ENCODE measurements around the gene ADSL. TPM values are rescaled to one million over a fixed set of nuclear protein-coding genes. Genes with fewer than 3 reads are reported as not detected.
A peak's percentile ranks its signal among the peaks of the same experiment; 100 is the strongest.

ADSL gene
- total RNA-seq, 1 donor from 2014 or later: 41.0 TPM

DNA sequence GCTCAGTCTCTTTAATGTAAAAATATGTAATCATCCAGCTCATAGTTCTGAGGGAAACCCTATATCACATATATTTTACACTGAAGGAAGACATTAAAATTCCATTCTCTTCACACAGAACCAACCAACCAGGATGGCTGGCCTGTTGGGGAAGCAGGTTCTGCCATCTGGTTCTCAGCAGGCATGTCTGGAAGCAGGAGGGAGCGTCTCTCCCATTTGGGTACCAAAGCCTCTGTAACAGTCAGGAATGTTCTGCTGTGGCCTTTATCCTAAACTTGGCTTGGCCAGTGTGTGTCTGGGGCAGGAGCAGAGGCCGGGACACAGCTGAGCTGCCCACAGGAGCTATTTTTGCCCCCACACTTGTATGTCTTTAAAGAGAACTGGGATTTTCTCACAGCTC lies 53.3 kb downstream of the ADSL start:
- intact Hi-C loops (cut with DNase I): no loop called here
- Histone ChIP-seq H3K36me3 (peaks cover 0 to 21% of the 10 kb centered on the region in 2 donors), H3K27me3 (no peaks in the 10 kb centered on the region), H3K4me1 (peaks cover 13% of the 10 kb centered on the region), H3K4me3 (no peak overlapping the region), H3K27ac (no peak overlapping the region), H3K9me3 (no peaks in the 10 kb centered on the region)
- TF ChIP-seq, protein P1, sequence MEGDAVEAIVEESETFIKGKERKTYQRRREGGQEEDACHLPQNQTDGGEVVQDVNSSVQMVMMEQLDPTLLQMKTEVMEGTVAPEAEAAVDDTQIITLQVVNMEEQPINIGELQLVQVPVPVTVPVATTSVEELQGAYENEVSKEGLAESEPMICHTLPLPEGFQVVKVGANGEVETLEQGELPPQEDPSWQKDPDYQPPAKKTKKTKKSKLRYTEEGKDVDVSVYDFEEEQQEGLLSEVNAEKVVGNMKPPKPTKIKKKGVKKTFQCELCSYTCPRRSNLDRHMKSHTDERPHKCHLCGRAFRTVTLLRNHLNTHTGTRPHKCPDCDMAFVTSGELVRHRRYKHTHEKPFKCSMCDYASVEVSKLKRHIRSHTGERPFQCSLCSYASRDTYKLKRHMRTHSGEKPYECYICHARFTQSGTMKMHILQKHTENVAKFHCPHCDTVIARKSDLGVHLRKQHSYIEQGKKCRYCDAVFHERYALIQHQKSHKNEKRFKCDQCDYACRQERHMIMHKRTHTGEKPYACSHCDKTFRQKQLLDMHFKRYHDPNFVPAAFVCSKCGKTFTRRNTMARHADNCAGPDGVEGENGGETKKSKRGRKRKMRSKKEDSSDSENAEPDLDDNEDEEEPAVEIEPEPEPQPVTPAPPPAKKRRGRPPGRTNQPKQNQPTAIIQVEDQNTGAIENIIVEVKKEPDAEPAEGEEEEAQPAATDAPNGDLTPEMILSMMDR (IDR thresholded peaks at IDR 0.05): no peak
- no peak for TF ChIP-seq POLR2AphosphoS5 (IDR thresholded peaks at IDR 0.05; ENCODE audit: insufficient read depth in 1 of 2, low read depth in 1 of 2)
- no peak for TF ChIP-seq POLR2A (IDR thresholded peaks at IDR 0.05)
- no peak for DNase-seq (ENCODE audit: extremely low spot score in 2 of 2)

DNA sequence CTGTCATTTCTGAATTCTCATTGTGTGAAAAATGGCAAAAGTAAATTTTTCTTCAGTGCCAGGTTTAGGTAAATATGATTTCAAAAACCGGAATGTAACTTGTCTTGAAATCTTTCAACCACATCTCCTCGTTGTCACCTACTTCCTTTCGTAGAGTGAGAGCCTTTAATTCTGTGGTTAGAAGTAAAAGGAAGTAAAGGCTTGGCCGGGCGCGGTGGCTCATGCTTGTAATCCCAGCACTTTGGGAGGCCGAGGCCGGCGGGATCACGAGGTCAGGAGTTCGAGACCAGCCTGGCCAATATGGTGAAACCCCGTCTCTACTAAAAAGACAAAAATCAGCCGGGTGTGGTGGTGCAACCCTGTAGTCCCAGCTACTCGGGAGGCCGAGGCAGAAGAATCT lies 53.9 kb downstream of the ADSL start:
- intact Hi-C loops (cut with DNase I): no loop called here
- H3K36me3 ChIP-seq: peaks cover 0 to 26% of the 10 kb centered on the region in 2 donors
- no peak overlapping the region for H3K4me3 ChIP-seq
- peaks cover 13% of the 10 kb centered on the region for H3K4me1 ChIP-seq
- DNase-seq (ENCODE audit: extremely low spot score in 2 of 2): no peak
- H3K27me3 ChIP-seq: no peaks in the 10 kb centered on the region
- no peaks in the 10 kb centered on the region for H3K9me3 ChIP-seq
- no peak overlapping the region for H3K27ac ChIP-seq
- TF ChIP-seq, protein P1 (IDR thresholded peaks at IDR 0.05): no peak
- TF ChIP-seq POLR2AphosphoS5 (IDR thresholded peaks at IDR 0.05; ENCODE audit: insufficient read depth in 1 of 2, low read depth in 1 of 2): peak in 1 of 2 donors; percentile 21

DNA sequence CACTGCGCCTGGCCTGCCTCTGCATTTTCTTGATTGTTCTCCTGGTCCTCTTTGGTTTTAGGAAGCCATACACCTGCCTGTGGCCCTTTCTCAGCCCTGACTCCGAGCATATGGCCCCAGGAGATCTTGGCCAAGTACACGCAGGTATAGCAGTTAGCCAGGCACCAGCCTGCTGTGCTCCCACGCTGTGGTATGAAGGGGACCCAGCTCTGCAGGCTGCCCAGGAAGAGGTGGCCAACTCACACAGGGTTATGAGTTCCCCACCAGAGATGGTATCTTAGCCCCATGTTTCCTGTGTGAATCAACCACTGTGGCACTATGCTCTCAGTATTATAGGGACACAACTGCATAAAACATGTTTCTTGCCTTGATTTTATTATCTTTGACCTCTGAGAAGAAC lies 55.2 kb downstream of the ADSL start:
- Histone ChIP-seq H3K4me3 (no peak overlapping the region), H3K27me3 (no peaks in the 10 kb centered on the region), H3K27ac (no peak overlapping the region), H3K36me3 (peaks cover 0 to 40% of the 10 kb centered on the region in 2 donors), H3K9me3 (no peaks in the 10 kb centered on the region), H3K4me1 (peaks cover 10% of the 10 kb centered on the region)
- intact Hi-C loops (cut with DNase I): no loop called here
- DNase-seq (ENCODE audit: extremely low spot score in 2 of 2): no peak
- TF ChIP-seq POLR2A (IDR thresholded peaks at IDR 0.05) (no peak), POLR2AphosphoS5 (IDR thresholded peaks at IDR 0.05; ENCODE audit: insufficient read depth in 1 of 2, low read depth in 1 of 2) (no peak)
- TF ChIP-seq, protein P1 (IDR thresholded peaks at IDR 0.05): no peak

- Histone ChIP-seq H3K9me3 (no peaks in the 10 kb centered on the region), H3K36me3 (peaks cover 0 to 45% of the 10 kb centered on the region in 2 donors), H3K27me3 (no peaks in the 10 kb centered on the region), H3K4me1 (peaks cover 5% of the 10 kb centered on the region), H3K4me3 (no peak overlapping the region), H3K27ac (no peak overlapping the region)
- TF ChIP-seq POLR2A (IDR thresholded peaks at IDR 0.05) (no peak), POLR2AphosphoS5 (IDR thresholded peaks at IDR 0.05; ENCODE audit: insufficient read depth in 1 of 2, low read depth in 1 of 2) (no peak)
- TF ChIP-seq, protein P1 (IDR thresholded peaks at IDR 0.05): no peak
- no peak for DNase-seq (ENCODE audit: extremely low spot score in 2 of 2)
- intact Hi-C loops (cut with DNase I): no loop called here
Observed at GRCh38 chr22:40401981-40402406, 55.7 kb downstream of the ADSL start.

DNA sequence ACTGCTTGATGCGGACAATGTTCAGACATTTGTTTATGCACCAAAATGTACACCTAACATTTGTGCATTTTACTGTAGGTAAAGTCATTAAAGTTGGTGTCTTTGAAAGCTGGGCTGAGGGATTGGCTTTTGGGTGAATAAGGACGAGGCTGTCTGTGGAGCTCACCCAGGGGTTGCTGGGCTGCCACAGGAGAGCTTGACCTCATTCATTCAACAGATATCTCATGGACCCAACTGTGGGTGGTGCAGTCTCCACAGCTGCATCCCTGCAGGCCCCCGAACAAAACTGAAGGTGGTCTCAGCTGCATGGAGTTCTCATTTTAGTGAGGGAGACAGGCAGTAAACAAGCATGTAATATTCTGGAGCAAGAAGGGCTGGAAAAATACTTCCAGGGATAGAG lies 56.8 kb downstream of the ADSL start:
- no peaks in the 10 kb centered on the region for H3K4me1 ChIP-seq
- no peak for DNase-seq (ENCODE audit: extremely low spot score in 2 of 2)
- H3K27ac ChIP-seq: no peak overlapping the region
- TF ChIP-seq POLR2A (IDR thresholded peaks at IDR 0.05) (no peak), POLR2AphosphoS5 (IDR thresholded peaks at IDR 0.05; ENCODE audit: insufficient read depth in 1 of 2, low read depth in 1 of 2) (no peak)
- TF ChIP-seq, protein P1 (IDR thresholded peaks at IDR 0.05): no peak
- H3K4me3 ChIP-seq: no peak overlapping the region
- peaks cover 0 to 56% of the 10 kb centered on the region in 2 donors for H3K36me3 ChIP-seq
- intact Hi-C loops (cut with DNase I): no loop called here
- no peaks in the 10 kb centered on the region for H3K9me3 ChIP-seq
- H3K27me3 ChIP-seq: no peaks in the 10 kb centered on the region
